ENCODE results near the gene ZNG1A.
"Not testable (repeated sequence)": the region's sequence is repeated elsewhere in the genome, so short reads cannot be mapped to it uniquely, and the experiment has no call there.

The ZNG1A gene

DNA sequence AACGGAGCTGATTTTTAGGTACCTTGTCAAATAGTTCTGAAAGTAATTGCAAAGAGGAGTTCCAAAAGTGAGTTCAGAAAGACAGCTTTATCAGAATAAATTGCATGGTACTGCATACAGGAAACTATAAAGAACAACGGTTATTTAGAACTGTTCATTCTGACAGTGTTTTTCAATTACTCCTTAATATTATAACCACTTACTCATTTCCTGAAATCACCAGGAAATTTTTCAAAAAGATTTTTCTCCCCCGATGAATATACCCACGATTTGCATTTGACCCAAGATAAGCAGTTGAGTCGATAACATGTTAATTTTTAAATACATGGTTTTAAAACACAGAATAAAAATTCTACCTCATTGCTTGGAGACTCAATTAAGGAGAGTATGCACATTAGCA, 45.2 kb upstream of the ZNG1A start (continued):
- TF ChIP-seq, protein P1, sequence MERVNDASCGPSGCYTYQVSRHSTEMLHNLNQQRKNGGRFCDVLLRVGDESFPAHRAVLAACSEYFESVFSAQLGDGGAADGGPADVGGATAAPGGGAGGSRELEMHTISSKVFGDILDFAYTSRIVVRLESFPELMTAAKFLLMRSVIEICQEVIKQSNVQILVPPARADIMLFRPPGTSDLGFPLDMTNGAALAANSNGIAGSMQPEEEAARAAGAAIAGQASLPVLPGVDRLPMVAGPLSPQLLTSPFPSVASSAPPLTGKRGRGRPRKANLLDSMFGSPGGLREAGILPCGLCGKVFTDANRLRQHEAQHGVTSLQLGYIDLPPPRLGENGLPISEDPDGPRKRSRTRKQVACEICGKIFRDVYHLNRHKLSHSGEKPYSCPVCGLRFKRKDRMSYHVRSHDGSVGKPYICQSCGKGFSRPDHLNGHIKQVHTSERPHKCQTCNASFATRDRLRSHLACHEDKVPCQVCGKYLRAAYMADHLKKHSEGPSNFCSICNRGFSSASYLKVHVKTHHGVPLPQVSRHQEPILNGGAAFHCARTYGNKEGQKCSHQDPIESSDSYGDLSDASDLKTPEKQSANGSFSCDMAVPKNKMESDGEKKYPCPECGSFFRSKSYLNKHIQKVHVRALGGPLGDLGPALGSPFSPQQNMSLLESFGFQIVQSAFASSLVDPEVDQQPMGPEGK (CRISPR knock-in tag; IDR thresholded peaks at IDR 0.05; ENCODE audit: borderline replicate concordance): no peak

DNA sequence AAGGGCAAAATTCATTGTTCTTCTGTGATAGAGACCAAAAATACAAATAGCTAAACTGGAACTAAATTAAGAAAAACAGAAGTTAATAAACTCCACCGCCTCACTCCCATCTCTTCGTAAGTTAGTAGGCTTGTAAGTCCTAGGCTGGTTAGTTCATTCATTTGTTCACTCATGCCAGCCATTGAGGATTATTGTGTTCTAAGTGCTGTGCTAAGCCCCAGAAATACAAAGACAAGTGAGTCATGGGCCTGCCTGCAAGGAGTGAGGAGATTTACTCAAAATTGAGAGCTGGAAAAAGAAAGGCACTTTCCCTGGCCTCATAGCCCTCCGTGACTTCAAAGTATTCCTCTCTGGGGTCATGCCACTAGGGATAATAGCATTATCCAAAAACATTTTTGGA, 44.3 kb upstream of the ZNG1A start:
- no peak for ATAC-seq
- TF ChIP-seq CSDC2 (CRISPR knock-in tag; IDR thresholded peaks at IDR 0.05): no peak
- TF ChIP-seq, protein P2, sequence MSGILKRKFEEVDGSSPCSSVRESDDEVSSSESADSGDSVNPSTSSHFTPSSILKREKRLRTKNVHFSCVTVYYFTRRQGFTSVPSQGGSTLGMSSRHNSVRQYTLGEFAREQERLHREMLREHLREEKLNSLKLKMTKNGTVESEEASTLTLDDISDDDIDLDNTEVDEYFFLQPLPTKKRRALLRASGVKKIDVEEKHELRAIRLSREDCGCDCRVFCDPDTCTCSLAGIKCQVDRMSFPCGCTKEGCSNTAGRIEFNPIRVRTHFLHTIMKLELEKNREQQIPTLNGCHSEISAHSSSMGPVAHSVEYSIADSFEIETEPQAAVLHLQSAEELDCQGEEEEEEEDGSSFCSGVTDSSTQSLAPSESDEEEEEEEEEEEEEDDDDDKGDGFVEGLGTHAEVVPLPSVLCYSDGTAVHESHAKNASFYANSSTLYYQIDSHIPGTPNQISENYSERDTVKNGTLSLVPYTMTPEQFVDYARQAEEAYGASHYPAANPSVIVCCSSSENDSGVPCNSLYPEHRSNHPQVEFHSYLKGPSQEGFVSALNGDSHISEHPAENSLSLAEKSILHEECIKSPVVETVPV (CRISPR knock-in tag; IDR thresholded peaks at IDR 0.05): no peak
- TF ChIP-seq SNAI2 (CRISPR knock-in tag; IDR thresholded peaks at IDR 0.05): no peak
- no peak for TF ChIP-seq ARNTL (CRISPR knock-in tag; IDR thresholded peaks at IDR 0.05; ENCODE audit: borderline replicate concordance, low read depth)
- TF ChIP-seq BACH2 (CRISPR knock-in tag; IDR thresholded peaks at IDR 0.05; ENCODE audit: borderline replicate concordance): no peak
- TF ChIP-seq, protein P3, sequence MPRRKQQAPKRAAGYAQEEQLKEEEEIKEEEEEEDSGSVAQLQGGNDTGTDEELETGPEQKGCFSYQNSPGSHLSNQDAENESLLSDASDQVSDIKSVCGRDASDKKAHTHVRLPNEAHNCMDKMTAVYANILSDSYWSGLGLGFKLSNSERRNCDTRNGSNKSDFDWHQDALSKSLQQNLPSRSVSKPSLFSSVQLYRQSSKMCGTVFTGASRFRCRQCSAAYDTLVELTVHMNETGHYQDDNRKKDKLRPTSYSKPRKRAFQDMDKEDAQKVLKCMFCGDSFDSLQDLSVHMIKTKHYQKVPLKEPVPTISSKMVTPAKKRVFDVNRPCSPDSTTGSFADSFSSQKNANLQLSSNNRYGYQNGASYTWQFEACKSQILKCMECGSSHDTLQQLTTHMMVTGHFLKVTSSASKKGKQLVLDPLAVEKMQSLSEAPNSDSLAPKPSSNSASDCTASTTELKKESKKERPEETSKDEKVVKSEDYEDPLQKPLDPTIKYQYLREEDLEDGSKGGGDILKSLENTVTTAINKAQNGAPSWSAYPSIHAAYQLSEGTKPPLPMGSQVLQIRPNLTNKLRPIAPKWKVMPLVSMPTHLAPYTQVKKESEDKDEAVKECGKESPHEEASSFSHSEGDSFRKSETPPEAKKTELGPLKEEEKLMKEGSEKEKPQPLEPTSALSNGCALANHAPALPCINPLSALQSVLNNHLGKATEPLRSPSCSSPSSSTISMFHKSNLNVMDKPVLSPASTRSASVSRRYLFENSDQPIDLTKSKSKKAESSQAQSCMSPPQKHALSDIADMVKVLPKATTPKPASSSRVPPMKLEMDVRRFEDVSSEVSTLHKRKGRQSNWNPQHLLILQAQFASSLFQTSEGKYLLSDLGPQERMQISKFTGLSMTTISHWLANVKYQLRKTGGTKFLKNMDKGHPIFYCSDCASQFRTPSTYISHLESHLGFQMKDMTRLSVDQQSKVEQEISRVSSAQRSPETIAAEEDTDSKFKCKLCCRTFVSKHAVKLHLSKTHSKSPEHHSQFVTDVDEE (CRISPR knock-in tag; IDR thresholded peaks at IDR 0.05): no peak
- TF ChIP-seq ZNF565 (CRISPR knock-in tag; conservative IDR thresholded peaks at IDR 0.05; ENCODE audit: low read depth): no peak
- no peak for TF ChIP-seq TOX (CRISPR knock-in tag; IDR thresholded peaks at IDR 0.05; ENCODE audit: borderline replicate concordance)
- no peak for TF ChIP-seq GLIS3 (CRISPR knock-in tag; IDR thresholded peaks at IDR 0.05)
- no peak for TF ChIP-seq RARB (CRISPR knock-in tag; IDR thresholded peaks at IDR 0.05)

DNA sequence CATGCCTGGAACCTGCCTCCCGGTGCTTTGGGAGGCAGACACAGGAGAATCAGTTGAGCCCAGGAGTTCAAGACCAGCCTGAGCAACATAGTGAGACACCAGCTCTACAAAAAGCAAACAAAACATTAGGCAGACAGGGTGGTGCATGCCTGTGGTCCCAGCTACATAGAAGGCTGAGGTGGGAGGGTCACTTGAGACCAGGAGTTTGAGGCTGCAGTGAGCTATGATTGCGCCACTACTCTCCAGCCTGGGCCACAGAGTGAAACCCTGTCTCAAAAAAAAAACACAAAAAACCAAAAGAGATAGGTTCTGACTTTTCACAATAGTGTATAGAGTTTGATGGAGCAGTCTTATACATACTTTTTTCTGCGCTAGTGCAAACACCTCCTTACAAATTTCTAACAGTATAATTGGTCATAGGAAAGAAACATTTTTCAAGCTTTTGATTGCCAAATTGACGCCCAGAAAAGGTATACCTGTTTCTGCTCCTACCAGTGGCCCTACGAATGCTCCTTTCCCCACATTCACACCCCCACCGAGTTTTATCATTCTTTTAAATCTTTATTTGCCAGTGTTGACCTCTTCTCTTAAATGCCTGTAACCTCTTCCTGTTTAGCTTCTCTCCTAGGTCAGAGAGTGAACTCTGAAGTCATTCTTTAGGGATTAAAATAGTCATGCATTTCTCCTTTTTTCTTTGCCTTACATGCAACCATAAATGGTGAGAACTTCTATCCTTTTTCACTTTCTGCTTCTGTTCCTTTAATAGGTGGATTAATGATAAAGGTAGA, 43.3 kb upstream of the ZNG1A start:
- TF ChIP-seq ZFP30 (CRISPR knock-in tag; IDR thresholded peaks at IDR 0.05): no peak
- TF ChIP-seq, protein P1 (CRISPR knock-in tag; IDR thresholded peaks at IDR 0.05; ENCODE audit: borderline replicate concordance): no peak
- TF ChIP-seq GLIS3 (CRISPR knock-in tag; IDR thresholded peaks at IDR 0.05): no peak
- no peak for ATAC-seq

DNA sequence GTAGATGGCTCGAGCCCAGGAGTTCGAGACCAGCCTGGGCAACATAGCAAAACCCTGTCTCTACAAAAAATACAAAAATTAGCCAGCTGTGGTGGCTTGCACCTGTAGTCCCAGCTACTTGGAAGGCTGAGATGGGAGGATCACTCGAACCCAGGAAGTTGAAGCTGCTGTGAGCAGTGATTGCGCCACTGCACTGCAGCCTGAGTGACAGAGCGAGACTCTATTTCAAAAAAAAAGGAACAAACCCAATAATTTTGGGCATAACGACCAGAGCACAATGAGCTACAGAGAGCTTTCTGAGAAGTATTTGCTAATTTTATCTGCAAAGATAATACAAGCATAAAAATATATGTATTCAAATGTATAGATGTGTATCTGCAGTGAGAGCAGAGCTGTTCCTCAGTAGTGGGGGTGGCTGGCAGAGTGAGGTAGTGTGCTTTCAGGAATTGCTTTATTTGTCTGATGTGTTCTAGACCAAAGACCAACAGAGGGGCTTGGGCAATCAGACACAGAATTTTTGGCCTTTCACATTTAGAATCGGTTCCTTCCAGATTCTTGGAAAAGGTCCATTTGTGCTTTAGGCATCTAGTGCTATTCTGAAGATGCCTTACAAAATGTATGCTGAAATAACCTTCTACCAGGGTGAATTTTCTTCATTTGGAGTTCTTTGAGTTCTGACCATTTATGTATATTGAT, 41.0 kb upstream of the ZNG1A start:
- TF ChIP-seq ZFP3 (CRISPR knock-in tag; IDR thresholded peaks at IDR 0.05) (no peak), ARNTL (CRISPR knock-in tag; IDR thresholded peaks at IDR 0.05; ENCODE audit: borderline replicate concordance, low read depth) (no peak), ZNF565 (CRISPR knock-in tag; conservative IDR thresholded peaks at IDR 0.05; ENCODE audit: low read depth) (no peak), PPARA (CRISPR knock-in tag; IDR thresholded peaks at IDR 0.05; ENCODE audit: borderline replicate concordance) (no peak), CSDC2 (CRISPR knock-in tag; IDR thresholded peaks at IDR 0.05) (no peak), ESRRG (CRISPR knock-in tag; IDR thresholded peaks at IDR 0.05) (no peak)
- TF ChIP-seq, protein P4, sequence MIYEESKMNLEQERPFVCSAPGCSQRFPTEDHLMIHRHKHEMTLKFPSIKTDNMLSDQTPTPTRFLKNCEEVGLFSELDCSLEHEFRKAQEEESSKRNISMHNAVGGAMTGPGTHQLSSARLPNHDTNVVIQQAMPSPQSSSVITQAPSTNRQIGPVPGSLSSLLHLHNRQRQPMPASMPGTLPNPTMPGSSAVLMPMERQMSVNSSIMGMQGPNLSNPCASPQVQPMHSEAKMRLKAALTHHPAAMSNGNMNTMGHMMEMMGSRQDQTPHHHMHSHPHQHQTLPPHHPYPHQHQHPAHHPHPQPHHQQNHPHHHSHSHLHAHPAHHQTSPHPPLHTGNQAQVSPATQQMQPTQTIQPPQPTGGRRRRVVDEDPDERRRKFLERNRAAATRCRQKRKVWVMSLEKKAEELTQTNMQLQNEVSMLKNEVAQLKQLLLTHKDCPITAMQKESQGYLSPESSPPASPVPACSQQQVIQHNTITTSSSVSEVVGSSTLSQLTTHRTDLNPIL (CRISPR knock-in tag; IDR thresholded peaks at IDR 0.05; ENCODE audit: low read depth): no peak
- no peak for ATAC-seq

DNA sequence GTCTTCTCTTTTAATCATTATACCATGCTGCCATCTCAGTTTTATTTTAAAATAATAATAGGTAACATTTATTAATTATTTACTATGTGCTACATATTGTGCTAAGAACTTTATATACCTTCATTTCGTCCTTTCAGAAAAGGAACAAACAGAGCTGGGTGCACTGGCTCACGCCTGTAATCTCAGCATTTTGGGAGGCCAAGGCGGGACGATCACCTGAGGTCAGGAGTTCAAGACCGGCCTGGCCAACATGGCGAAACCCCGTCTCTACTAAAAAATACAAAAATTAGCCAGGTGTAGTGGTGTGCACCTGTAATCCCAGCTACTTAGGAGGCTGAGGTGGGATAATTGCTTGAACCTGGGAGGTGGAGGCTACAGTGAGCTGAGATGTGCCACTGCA, 40.2 kb upstream of the ZNG1A start:
- not testable (repeated sequence) for ATAC-seq
